GM12878 (cell line): ENCODE data around the gene NT5DC4. TPM values are rescaled to one million over a fixed set of nuclear protein-coding genes. Genes with fewer than 3 reads are reported as not detected.
A peak's percentile ranks its signal among the peaks of the same experiment; 100 is the strongest.

Source experiments
- ASH2L ChIP-seq: fragments of 300-600, 200-600 bp; sonication (generic); IDR thresholded peaks from 2 replicates; pipeline ENCODE4 v1.6.1; 2017; ENCODE audit warnings: low read depth, mild to moderate bottlenecking, borderline replicate concordance
- ATF7 ChIP-seq: fragments of 450-650 bp; IDR thresholded peaks from 2 replicates; pipeline ENCODE4 v1.6.1; 2016; ENCODE audit warnings: low read depth, mild to moderate bottlenecking
- BHLHE40 ChIP-seq, 2 experiments: fragments of 450-650 bp in 1 of 2; IDR thresholded peaks; 2 replicates each; pipeline ENCODE4 v1.6.1; 2011 to 2017; ENCODE audit warnings: low read depth in 2 of 2, borderline replicate concordance in 1 of 2, improper control_type of control experiment in 1 of 2, low read length in 1 of 2, mild to moderate bottlenecking in 1 of 2
- CREM ChIP-seq: IDR thresholded peaks from 2 replicates; pipeline ENCODE4 v1.6.1; 2014; ENCODE audit warnings: antibody characterized with exemption, low read depth
- GATAD2B ChIP-seq: fragments of 450-650 bp; conservative IDR thresholded peaks from 2 replicates; pipeline ENCODE4 v1.6.1; 2017; ENCODE audit warnings: low read depth, mild to moderate bottlenecking, moderate library complexity
- IKZF1 ChIP-seq: fragments of 450-650 bp; conservative IDR thresholded peaks from 2 replicates; pipeline ENCODE4 v1.6.1; 2017; ENCODE audit warnings: antibody characterized with exemption, mild to moderate bottlenecking
- IKZF2 ChIP-seq, 2 experiments: fragments of 450-650 bp; IDR thresholded peaks; 2 replicates each; pipeline ENCODE4 v1.6.1; 2017; ENCODE audit warnings: mild to moderate bottlenecking in 2 of 2, moderate library complexity in 2 of 2
- KLF5 ChIP-seq: fragments of 450-650 bp; IDR thresholded peaks from 2 replicates; pipeline ENCODE4 v1.6.1; 2014; ENCODE audit warnings: mild to moderate bottlenecking; ENCODE audit not compliant: partially characterized antibody
- NR2C1 ChIP-seq: fragments of 450-650 bp; IDR thresholded peaks from 2 replicates; pipeline ENCODE4 v1.6.1; 2017; ENCODE audit warnings: antibody characterized with exemption, mild to moderate bottlenecking, moderate library complexity
- NR2F1 ChIP-seq: fragments of 450-650 bp; conservative IDR thresholded peaks from 2 replicates; pipeline ENCODE4 v1.6.1; 2017; ENCODE audit warnings: mild to moderate bottlenecking
- PAX5 ChIP-seq: IDR thresholded peaks from 2 replicates; pipeline ENCODE4 v1.6.1; 2011; ENCODE audit warnings: low read depth, low read length, borderline replicate concordance
- PRDM15 ChIP-seq: fragments of 450-650 bp; formaldehyde crosslinking; IDR thresholded peaks from 2 replicates; pipeline ENCODE4 v1.4.0; 2020; ENCODE audit warnings: mild to moderate bottlenecking, moderate library complexity
- RAD21 ChIP-seq: IDR thresholded peaks from 2 replicates; pipeline ENCODE4 v1.6.1; 2011; ENCODE audit warnings: mild to moderate bottlenecking, low read depth, low read length, moderate library complexity; ENCODE audit not compliant: insufficient read depth
- RAD51 ChIP-seq: fragments of 450-650 bp; IDR thresholded peaks from 2 replicates; pipeline ENCODE4 v1.6.1; 2016; ENCODE audit warnings: moderate library complexity, mild to moderate bottlenecking, inconsistent platforms
- SIX5 ChIP-seq: IDR thresholded peaks from 2 replicates; pipeline ENCODE4 v1.6.1; 2011; ENCODE audit warnings: mild to moderate bottlenecking, low read depth, low read length, moderate library complexity; ENCODE audit not compliant: severe bottlenecking
- SMARCA5 ChIP-seq: fragments of 450-650 bp; IDR thresholded peaks from 2 replicates; pipeline ENCODE4 v1.6.1; 2017; ENCODE audit warnings: mild to moderate bottlenecking
- SP1 ChIP-seq: IDR thresholded peaks from one replicate; pipeline ENCODE4 v1.6.1; 2011; ENCODE audit warnings: low read depth, low read length
- SRF ChIP-seq, 2 experiments: IDR thresholded peaks; 2 replicates each; pipeline ENCODE4 v1.6.1; 2011; ENCODE audit warnings: low read depth in 2 of 2, low read length in 2 of 2, mild to moderate bottlenecking in 1 of 2, moderate library complexity in 1 of 2
- YY1 ChIP-seq: IDR thresholded peaks from 2 replicates; pipeline ENCODE4 v1.6.1; 2011; ENCODE audit warnings: low read depth, mild to moderate bottlenecking, low read length
- ZNF207 ChIP-seq: fragments of 450-650 bp; IDR thresholded peaks from 2 replicates; pipeline ENCODE4 v1.6.1; 2014; ENCODE audit warnings: antibody characterized with exemption, mild to moderate bottlenecking, borderline replicate concordance
- ZNF217 ChIP-seq: fragments of 450-650 bp; IDR thresholded peaks from 2 replicates; pipeline ENCODE4 v1.6.1; 2017; ENCODE audit warnings: antibody characterized with exemption, mild to moderate bottlenecking
- ZNF24 ChIP-seq: fragments of 450-650 bp; IDR thresholded peaks from 2 replicates; pipeline ENCODE4 v1.6.1; 2017; ENCODE audit warnings: antibody characterized with exemption, mild to moderate bottlenecking
- polyA plus RNA-seq, 11 experiments: library from polyadenylated mRNA; depleted of rRNA in 4 of 11; unstranded in 6 of 11; stranded (reverse) in 5 of 11; fragments of >200 nt; fragmentation: Nextera tagmentation in 4 of 11; fragmentation: Illumina TruSeq in 1 of 11; extraction: Ambion mirVana in 4 of 11; extraction: Trizol in 1 of 11; gene quantifications; 1 replicate in 1 of 11; 2 replicates in 10 of 11; pipeline versions ENCODE4 v1.2.1 to v1.2.3, GENCODE V29; 2011 to 2016; ENCODE audit warnings: inconsistent platforms in 2 of 11, missing spikeins in 2 of 11, low read depth in 1 of 11
- total RNA-seq, 4 experiments: library from RNA; depleted of rRNA in 3 of 4; stranded (reverse); fragments of >200 nt in 3 of 4; fragmentation: Illumina TruSeq in 1 of 4; extraction: Trizol in 1 of 4; gene quantifications; 2 replicates each; pipeline versions ENCODE4 v1.2.1 to v1.2.3, GENCODE V29; 2013 to 2021
- TF ChIP-seq, protein P1 (sequence below): fragments of 450-650 bp; IDR thresholded peaks from 2 replicates; pipeline ENCODE4 v1.6.1; 2016; ENCODE audit warnings: mild to moderate bottlenecking
- TF ChIP-seq, protein P2 (sequence below), 3 experiments: IDR thresholded peaks in 2 of 3; conservative IDR thresholded peaks in 1 of 3; 2 replicates each; pipeline ENCODE4 v1.5.1; 2011; ENCODE audit warnings: low read depth in 3 of 3, low read length in 3 of 3, mild to moderate bottlenecking in 3 of 3, control low read depth in 2 of 3, moderate library complexity in 2 of 3, inconsistent platforms in 1 of 3, mixed read lengths in 1 of 3; ENCODE audit not compliant: control insufficient read depth in 2 of 3, insufficient read depth in 1 of 3; ENCODE audit errors: extremely low read depth in 1 of 3

Gene NT5DC4
- total and polyA plus RNA-seq, 10 of the 15 experiments (the other 5 are each of a cell fraction or from before 2014, with no cell fraction given), result 0.04 to 2.6 (median 0.32) TPM; not detected in 2

GRCh38 chr2:112725545-112726457 lies 5.0 kb downstream of the NT5DC4 start (continued):
- TF ChIP-seq, protein P1, sequence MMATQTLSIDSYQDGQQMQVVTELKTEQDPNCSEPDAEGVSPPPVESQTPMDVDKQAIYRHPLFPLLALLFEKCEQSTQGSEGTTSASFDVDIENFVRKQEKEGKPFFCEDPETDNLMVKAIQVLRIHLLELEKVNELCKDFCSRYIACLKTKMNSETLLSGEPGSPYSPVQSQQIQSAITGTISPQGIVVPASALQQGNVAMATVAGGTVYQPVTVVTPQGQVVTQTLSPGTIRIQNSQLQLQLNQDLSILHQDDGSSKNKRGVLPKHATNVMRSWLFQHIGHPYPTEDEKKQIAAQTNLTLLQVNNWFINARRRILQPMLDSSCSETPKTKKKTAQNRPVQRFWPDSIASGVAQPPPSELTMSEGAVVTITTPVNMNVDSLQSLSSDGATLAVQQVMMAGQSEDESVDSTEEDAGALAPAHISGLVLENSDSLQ, result peak; percentile 49; the same call in 1 of the 2 replicates
- TF ChIP-seq KLF5 (no peak), GATAD2B (peak; percentile 28; the same call in 1 of the 2 replicates), SMARCA5 (peak; percentile 86), BHLHE40 (IDR thresholded peaks at IDR 0.05; ENCODE audit: borderline replicate concordance in 1 of 2, low read depth in 2 of 2, low read length in 1 of 2) (peak; percentile 96 to 97), ZNF207 (no peak), ZNF217 (no peak), CREM (peak; percentile 23; the same call in 1 of the 2 replicates), ZNF24 (no peak), SP1 (no peak), IKZF1 (peak; percentile 41), RAD51 (peak; percentile 95), YY1 (0 out of 2 replicates have a peak, but pooled peaks have one; percentile 12), NR2C1 (0 out of 2 replicates have a peak, but pooled peaks have one; percentile 5), PRDM15 (no peak), ASH2L (no peak), SRF (IDR thresholded peaks at IDR 0.05; ENCODE audit: low read depth in 2 of 2, low read length in 2 of 2) (no peak), ATF7 (no peak), PAX5 (0 out of 2 replicates have a peak, but pooled peaks have one; percentile 16), RAD21 (0 out of 2 replicates have a peak, but pooled peaks have one; percentile 6), SIX5 (no peak), IKZF2 (IDR thresholded peaks at IDR 0.05) (peak; percentile 27 to 43; a peak in 2 of 4 replicates), NR2F1 (peak; percentile 90)
- TF ChIP-seq, protein P2, sequence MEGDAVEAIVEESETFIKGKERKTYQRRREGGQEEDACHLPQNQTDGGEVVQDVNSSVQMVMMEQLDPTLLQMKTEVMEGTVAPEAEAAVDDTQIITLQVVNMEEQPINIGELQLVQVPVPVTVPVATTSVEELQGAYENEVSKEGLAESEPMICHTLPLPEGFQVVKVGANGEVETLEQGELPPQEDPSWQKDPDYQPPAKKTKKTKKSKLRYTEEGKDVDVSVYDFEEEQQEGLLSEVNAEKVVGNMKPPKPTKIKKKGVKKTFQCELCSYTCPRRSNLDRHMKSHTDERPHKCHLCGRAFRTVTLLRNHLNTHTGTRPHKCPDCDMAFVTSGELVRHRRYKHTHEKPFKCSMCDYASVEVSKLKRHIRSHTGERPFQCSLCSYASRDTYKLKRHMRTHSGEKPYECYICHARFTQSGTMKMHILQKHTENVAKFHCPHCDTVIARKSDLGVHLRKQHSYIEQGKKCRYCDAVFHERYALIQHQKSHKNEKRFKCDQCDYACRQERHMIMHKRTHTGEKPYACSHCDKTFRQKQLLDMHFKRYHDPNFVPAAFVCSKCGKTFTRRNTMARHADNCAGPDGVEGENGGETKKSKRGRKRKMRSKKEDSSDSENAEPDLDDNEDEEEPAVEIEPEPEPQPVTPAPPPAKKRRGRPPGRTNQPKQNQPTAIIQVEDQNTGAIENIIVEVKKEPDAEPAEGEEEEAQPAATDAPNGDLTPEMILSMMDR (IDR thresholded peaks at IDR 0.05 in 2 of 3, conservative IDR thresholded peaks at IDR 0.05 in 1 of 3; ENCODE audit: control insufficient read depth in 2 of 3, extremely low read depth in 1 of 3, insufficient read depth in 1 of 3, low read depth in 3 of 3, low read length in 3 of 3), result peak in 1 of 3 experiments; percentile 12; a peak in 2 of 6 replicates
